Fibroblast of peridontal ligament (primary cell): ENCODE data around the gene TYMS.
A peak's percentile ranks its signal among the peaks of the same experiment; 100 is the strongest.

ENCODE experiments used
- DNase-seq: peaks from one replicate; pipeline ENCODE4 v3.0.0-alpha.2; 2010; ENCODE audit errors: extremely low read depth

The TYMS gene

DNA sequence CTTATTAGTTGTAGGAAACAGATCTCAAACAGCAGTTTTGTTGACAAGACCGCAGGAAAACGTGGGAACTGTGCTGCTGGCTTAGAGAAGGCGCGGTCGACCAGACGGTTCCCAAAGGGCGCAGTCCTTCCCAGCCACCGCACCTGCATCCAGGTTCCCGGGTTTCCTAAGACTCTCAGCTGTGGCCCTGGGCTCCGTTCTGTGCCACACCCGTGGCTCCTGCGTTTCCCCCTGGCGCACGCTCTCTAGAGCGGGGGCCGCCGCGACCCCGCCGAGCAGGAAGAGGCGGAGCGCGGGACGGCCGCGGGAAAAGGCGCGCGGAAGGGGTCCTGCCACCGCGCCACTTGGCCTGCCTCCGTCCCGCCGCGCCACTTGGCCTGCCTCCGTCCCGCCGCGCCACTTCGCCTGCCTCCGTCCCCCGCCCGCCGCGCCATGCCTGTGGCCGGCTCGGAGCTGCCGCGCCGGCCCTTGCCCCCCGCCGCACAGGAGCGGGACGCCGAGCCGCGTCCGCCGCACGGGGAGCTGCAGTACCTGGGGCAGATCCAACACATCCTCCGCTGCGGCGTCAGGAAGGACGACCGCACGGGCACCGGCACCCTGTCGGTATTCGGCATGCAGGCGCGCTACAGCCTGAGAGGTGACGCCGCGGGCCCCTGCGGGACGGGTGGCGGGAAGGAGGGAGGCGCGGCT, at the start of gene TYMS:
TYMS (plus strand) TSS at position 343 of the 690 bp plus-strand sequence; CDS start at position 433, 90 bp downstream.
- DNase-seq: peak; percentile 49

DNA sequence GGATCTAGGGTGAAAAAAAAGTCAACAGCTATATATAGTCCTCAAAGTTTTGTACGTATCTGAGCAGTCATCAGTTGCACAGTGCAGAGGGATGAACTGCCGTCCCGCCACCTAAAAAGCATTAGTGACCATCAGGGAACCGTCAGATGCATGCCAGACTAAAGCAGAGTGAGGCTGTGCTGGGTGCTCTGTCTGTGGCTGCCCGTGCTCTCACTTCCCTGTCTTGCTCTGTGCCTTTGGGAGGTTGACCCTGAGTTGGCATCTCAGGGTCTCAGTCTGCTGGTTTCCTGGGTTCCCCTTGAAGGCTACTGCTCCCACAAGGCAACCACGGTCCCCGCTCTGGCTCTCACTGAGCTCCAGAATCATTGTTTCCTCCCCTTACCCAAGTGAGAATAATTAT, 49.5 kb upstream of the TYMS start:
- no peak for DNase-seq

DNA sequence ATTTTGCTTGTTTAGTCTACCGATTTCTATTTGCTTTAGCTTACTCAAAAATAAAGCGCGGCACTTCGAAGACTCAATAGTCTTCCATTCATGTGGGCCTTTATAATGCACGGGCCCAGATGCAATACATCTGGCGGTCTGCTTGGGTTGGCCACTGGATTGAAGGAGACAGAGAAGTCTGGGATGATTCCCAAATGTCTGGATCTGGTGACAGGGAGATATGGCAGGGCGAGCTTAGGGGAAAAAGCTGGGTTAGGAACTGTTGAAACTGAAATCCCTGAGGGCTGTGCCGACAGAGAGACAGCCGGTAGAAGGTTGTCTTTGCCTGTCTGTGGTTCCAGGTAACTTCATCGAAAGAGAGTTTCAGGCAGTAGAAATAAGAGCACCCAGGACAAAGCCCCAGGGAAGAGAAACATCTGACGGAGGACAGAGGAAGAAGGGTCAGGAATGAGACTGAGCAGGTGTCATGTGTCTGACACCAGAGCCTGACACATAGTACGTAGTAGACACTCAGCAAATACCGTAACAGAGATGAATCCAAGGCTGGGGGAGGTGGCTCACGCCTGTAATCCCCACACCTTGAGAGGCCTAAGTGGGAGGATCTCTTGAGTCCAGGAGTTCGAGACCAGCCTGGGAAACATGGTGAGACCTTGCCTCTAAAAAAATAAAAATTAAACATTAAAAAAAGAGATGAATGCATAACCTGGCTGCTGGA, 47.1 kb upstream of the TYMS start:
- no peak for DNase-seq

- DNase-seq: no peak
Measured at GRCh38 chr18:612156-612555, 45.3 kb upstream of the TYMS start.

GRCh38 chr18:614193-614592, 43.3 kb upstream of the TYMS start:
- DNase-seq: no peak

GRCh38 chr18:615092-615521, 42.3 kb upstream of the TYMS start:
- no peak for DNase-seq

- no peak for DNase-seq
Measured at GRCh38 chr18:615773-616172, 41.7 kb upstream of the TYMS start.

DNA sequence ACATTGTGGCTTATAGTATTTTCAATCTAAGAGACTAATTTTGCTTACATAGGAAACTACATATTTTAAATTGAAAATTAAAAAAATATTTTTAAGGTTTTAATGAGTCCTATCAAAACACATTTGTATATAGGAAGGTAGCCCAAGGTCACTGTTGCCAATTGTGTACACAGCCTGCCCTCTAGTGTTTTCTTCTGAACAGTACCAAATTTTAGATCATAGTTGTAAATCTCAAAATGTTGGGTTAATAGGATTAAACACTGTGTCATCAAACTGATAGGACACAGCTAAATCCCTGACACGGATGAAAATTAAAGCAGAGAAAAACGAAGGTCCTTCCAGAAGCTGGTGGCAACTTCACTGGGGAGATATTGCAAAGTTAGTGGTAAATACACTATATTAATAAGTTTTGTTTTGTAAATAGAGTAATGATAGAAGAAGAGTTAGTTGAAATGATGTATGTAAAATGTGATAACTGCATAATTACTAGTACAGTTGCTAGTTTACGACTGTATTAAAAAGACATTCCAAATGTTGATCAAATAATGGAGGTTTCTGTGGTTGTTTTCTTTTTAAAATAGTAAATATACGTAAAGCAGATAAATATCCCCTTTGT, 41.0 kb upstream of the TYMS start:
- peak; percentile 81 for DNase-seq

DNA sequence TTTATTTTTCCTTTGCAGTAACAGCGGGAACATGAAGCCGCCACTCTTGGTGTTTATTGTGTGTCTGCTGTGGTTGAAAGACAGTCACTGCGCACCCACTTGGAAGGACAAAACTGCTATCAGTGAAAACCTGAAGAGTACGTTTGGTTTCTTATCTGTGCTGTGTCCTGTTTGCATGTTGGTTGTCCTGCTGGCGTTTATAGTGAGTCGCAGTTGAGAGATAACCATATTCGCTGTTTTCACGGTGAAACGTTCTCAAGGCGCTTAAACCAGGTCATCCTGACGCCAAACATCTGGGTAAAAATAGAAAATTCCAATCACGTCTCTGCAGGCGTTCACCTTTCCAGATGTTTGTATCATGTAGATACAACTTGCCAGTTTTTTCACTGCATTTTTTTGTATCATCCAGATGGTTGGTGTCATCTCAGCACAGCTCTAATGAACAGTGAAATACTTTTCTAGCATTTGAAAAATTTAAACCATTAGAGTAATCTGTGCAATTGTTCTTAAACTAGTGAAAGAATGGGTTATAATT, 39.4 kb upstream of the TYMS start:
- no peak for DNase-seq

DNA sequence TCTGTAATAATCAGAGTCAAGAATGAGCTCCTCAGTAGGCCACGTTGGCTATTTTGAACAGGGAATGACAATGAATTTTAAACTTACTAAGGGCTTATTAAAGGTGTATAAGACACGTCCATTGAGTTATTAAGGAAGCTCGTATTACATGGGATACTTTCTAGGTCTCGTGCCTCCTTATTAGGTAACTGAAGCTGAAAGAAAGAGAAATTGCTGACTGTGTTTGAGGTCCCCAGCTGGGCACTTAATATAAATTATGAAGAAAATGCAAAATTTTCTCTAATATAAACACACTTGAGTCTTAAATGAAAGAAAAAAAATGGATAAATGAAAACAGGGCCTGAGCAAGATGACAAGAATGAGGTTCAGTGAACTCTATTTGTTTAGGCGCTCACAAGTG, 38.8 kb upstream of the TYMS start:
- no peak for DNase-seq

DNA sequence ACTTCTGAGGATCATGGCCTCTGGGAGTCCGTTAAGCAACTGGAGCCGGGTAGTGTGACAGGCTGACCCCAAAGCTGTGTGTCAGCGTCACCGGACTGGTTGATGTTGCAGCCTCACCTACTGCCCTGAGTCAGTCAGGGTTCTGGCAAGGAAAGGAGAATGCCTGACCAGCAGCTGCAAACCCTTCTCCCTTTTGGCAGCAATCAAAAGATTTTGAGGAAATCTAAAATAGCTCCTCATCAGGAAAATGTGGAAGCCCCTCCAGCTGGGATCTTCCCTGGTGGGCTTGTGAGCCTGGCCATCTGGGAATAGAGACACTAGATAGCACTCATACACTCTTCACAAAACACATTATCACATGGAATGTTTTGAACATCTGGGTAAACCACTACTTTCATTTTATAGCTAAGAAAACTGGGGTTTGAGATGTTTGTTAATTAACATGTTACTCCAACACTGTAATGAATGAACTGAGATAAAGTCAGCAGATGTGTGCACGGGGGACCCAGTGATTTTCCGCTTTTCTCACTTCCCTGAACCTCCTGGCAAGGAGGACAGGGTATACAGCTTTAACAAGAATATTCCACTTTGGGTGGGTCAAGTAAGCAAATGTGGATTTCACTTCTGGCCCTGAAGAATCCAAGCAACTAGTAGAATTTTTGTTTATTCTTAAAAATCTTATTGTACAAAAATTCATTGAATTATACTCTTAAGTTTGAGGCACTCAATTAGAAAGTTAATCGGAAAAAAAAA, 36.0 kb upstream of the TYMS start:
- DNase-seq: peak; percentile 43

DNA sequence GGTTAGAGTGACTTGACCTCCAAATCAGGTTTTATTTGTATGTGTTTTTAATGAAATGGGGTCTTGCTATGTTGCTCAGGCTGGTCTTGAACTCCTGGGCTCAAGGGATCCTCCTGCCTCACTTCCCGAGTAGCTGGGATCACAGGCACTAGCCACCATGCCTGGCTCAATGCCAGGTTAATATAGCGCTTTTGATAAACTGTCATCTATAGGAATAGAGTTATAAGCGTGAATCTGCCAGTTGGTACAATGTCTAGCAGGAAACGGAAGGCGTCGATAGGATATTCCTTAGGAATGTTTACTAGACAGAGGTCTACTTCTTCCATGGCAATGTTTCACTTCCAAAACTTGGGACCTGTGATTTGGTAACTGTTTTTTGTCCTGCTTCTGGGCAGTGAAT, 35.2 kb upstream of the TYMS start:
- DNase-seq: no peak

- peak; percentile 81 for DNase-seq
Measured at GRCh38 chr18:623761-624620, 33.5 kb upstream of the TYMS start.

DNA sequence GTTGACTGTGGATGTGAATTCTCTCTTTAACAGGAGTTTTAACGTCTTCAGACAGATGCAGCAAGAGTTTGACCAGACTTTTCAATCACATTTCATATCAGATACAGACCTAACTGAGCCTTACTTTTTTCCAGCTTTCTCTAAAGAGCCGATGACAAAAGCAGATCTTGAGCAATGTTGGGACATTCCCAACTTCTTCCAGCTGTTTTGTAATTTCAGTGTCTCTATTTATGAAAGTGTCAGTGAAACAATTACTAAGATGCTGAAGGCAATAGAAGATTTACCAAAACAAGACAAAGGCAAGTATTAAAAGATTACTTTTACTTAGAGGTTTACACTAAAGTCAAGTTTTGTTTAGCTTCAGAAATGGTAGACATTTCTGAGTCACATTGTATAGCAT, 30.2 kb upstream of the TYMS start:
- peak; percentile 58 for DNase-seq

GRCh38 chr18:629269-630150, 27.9 kb upstream of the TYMS start:
- DNase-seq: no peak

DNA sequence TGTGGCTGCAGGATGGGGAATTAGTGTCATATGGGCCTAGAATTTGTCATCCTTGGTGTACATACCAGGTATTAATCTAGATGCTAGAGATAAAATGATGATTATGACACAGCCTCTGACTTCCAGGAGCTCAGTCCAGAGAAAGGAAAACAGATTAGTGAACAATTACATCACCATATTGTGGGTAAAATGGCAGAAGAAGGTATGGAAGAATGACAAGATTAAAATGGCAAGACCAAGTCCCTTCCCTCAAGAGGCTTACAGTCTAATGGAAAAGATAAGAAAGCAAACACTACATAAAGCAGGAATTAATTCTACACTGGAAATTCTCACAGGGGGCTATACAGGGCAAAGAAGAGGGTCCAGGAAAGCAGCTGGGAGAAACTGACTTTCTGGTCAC, 25.9 kb upstream of the TYMS start:
- DNase-seq: no peak

- no peak for DNase-seq
Measured at GRCh38 chr18:634551-635045, 22.9 kb upstream of the TYMS start.

DNA sequence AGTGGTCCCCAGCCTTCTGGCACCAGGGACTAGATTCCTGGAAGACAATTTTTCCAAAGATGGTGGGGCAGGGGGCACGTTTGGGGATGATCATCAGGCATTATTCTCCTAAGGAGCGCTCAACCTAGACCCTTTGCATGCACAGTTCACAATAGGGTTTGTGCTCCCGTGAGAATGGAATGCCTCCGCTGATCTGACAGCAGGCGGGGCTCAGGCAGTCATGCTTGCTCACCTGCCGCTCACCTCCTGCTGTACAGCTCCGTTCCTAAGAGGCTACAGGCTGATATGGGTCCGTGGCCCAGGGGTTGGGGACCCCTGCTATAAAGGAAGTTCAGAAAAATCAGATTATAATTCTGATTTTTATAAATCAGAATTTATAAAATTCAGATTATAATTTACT, 22.3 kb upstream of the TYMS start:
- DNase-seq: no peak

- DNase-seq: no peak
Measured at GRCh38 chr18:641224-641623, 16.2 kb upstream of the TYMS start.
